Measurements from ENCODE around the gene NXPE3.
A peak's percentile ranks its signal among the peaks of the same experiment; 100 is the strongest.
"Not testable (repeated sequence)": the region's sequence is repeated elsewhere in the genome, so short reads cannot be mapped to it uniquely, and the experiment has no call there.

The NXPE3 gene

GRCh38 chr3:101779047-101779821 lies at the start of gene NXPE3:
Gene NXPE3 (plus strand): TSS chr3:101779211. CDS start chr3:101785597, 6,386 bp downstream.
- Histone ChIP-seq H3K36me3 (peaks cover 4% of the 10 kb centered on the region; the same call in 1 of the 2 replicates), H3K9me3 (ENCODE audit: severe bottlenecking) (no peaks in the 10 kb centered on the region), H3K4me3 (ENCODE audit: low read depth, low read length) (peak within 1 kb of the TSS; percentile 91), H3K27ac (peak within 1 kb of the TSS; percentile 74), H3K27me3 (ENCODE audit: insufficient read depth, low read depth, severe bottlenecking) (no peaks in the 10 kb centered on the region)
- peak; percentile 89 for DNase-seq
- TF ChIP-seq, protein P1, sequence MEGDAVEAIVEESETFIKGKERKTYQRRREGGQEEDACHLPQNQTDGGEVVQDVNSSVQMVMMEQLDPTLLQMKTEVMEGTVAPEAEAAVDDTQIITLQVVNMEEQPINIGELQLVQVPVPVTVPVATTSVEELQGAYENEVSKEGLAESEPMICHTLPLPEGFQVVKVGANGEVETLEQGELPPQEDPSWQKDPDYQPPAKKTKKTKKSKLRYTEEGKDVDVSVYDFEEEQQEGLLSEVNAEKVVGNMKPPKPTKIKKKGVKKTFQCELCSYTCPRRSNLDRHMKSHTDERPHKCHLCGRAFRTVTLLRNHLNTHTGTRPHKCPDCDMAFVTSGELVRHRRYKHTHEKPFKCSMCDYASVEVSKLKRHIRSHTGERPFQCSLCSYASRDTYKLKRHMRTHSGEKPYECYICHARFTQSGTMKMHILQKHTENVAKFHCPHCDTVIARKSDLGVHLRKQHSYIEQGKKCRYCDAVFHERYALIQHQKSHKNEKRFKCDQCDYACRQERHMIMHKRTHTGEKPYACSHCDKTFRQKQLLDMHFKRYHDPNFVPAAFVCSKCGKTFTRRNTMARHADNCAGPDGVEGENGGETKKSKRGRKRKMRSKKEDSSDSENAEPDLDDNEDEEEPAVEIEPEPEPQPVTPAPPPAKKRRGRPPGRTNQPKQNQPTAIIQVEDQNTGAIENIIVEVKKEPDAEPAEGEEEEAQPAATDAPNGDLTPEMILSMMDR (IDR thresholded peaks at IDR 0.05; ENCODE audit: low read depth, low read length), result no peak

DNA sequence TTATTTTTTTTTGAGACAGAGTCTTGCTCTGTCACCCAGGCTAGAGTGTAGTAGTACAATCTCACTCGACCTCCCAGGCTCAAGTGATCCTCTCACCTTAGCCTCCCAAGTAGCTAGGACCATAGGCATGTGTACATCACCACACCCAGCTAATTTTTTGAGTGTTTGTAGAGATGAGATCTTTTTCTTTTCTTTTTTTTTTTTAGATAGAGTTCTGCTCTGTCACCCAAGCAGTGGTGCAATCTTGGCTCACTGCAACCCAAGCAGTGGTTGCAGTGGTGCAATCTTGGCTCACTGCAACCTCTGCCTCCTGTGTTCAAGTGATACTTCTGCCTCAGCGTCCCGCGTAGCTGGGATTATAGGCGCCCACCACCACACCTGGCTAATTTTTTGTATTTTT lies 49.4 kb upstream of the NXPE3 start:
- Histone ChIP-seq H3K9me3 (ENCODE audit: severe bottlenecking) (no peaks in the 10 kb centered on the region), H3K4me3 (ENCODE audit: low read depth, low read length) (no peak overlapping the region), H3K36me3 (peaks cover 83% of the 10 kb centered on the region), H3K27me3 (ENCODE audit: insufficient read depth, low read depth, severe bottlenecking) (no peaks in the 10 kb centered on the region), H3K27ac (no peak overlapping the region)
- TF ChIP-seq, protein P1 (IDR thresholded peaks at IDR 0.05; ENCODE audit: low read depth, low read length), result no peak
- no peak for DNase-seq

GRCh38 chr3:101730839-101731238 lies 48.2 kb upstream of the NXPE3 start:
- H3K9me3 ChIP-seq (ENCODE audit: severe bottlenecking), result no peaks in the 10 kb centered on the region
- peaks cover 95% of the 10 kb centered on the region for H3K36me3 ChIP-seq
- no peaks in the 10 kb centered on the region for H3K27me3 ChIP-seq (ENCODE audit: insufficient read depth, low read depth, severe bottlenecking)
- TF ChIP-seq, protein P1 (IDR thresholded peaks at IDR 0.05; ENCODE audit: low read depth, low read length), result no peak
- DNase-seq, result no peak
- H3K27ac ChIP-seq, result no peak overlapping the region
- H3K4me3 ChIP-seq (ENCODE audit: low read depth, low read length), result no peak overlapping the region

GRCh38 chr3:101732240-101732641 lies 46.8 kb upstream of the NXPE3 start:
- H3K27me3 ChIP-seq (ENCODE audit: insufficient read depth, low read depth, severe bottlenecking), result no peaks in the 10 kb centered on the region
- peaks cover 97% of the 10 kb centered on the region for H3K36me3 ChIP-seq
- H3K27ac ChIP-seq, result no peak overlapping the region
- H3K9me3 ChIP-seq (ENCODE audit: severe bottlenecking), result peaks cover 2% of the 10 kb centered on the region
- TF ChIP-seq, protein P1 (IDR thresholded peaks at IDR 0.05; ENCODE audit: low read depth, low read length), result no peak
- no peak overlapping the region for H3K4me3 ChIP-seq (ENCODE audit: low read depth, low read length)
- DNase-seq, result no peak

GRCh38 chr3:101735833-101736232 lies 43.2 kb upstream of the NXPE3 start:
- Histone ChIP-seq H3K36me3 (peaks cover 79% of the 10 kb centered on the region), H3K27me3 (ENCODE audit: insufficient read depth, low read depth, severe bottlenecking) (no peaks in the 10 kb centered on the region), H3K27ac (no peak overlapping the region), H3K9me3 (ENCODE audit: severe bottlenecking) (peaks cover 2% of the 10 kb centered on the region), H3K4me3 (ENCODE audit: low read depth, low read length) (no peak overlapping the region)
- no peak for DNase-seq
- TF ChIP-seq, protein P1 (IDR thresholded peaks at IDR 0.05; ENCODE audit: low read depth, low read length), result no peak

GRCh38 chr3:101741914-101742313 lies 37.1 kb upstream of the NXPE3 start:
- H3K36me3 ChIP-seq, result peaks cover 55% of the 10 kb centered on the region
- DNase-seq; H3K27me3 ChIP-seq (ENCODE audit: insufficient read depth, low read depth, severe bottlenecking): not testable (repeated sequence)

More at GRCh38 chr3:101741914-101742313, 37.1 kb upstream of the NXPE3 start:
- not testable (repeated sequence) for H3K9me3 ChIP-seq (ENCODE audit: severe bottlenecking); H3K4me3 ChIP-seq (ENCODE audit: low read depth, low read length); H3K27ac ChIP-seq
